NCI-H2171 treated with DMSO at 0.1 percent for 48 hours (cell line): ENCODE data around the gene DPM3.
"Not testable (repeated sequence)": the region's sequence is repeated elsewhere in the genome, so short reads cannot be mapped to it uniquely, and the experiment has no call there.

Experiments used
- DNase-seq: peaks from one replicate; lab custom pipeline; 2025; lab: John Stamatoyannopoulos, UW

Gene DPM3

GRCh38 chr1:155125511-155125945, 14.8 kb downstream of the DPM3 start:
- DNase-seq: no peak

GRCh38 chr1:155124503-155125463, 15.5 kb downstream of the DPM3 start:
- no peak for DNase-seq

- DNase-seq: no peak
Observed at GRCh38 chr1:155123801-155124200, 16.5 kb downstream of the DPM3 start.

GRCh38 chr1:155122308-155122707, 18.0 kb downstream of the DPM3 start:
- DNase-seq: no peak

DNA sequence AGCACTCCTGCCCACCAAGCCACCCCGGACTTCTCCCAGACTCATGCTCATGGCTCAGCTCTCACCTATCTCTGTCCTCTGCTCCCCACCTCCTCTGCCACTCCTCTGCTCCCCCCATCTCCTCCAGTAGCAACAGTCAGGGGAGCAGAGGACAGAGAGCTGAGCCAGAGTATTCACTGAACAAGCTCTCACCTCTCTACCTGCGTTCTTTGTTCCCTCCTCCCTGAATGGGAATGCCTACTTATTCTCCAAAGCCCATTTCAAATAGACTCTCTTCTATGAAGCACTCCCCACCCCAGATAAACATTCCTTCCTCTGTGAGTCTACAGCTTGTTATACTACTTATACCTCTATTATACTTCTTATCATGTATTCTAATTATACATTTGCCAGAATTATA, 19.1 kb downstream of the DPM3 start:
- no peak for DNase-seq

DNA sequence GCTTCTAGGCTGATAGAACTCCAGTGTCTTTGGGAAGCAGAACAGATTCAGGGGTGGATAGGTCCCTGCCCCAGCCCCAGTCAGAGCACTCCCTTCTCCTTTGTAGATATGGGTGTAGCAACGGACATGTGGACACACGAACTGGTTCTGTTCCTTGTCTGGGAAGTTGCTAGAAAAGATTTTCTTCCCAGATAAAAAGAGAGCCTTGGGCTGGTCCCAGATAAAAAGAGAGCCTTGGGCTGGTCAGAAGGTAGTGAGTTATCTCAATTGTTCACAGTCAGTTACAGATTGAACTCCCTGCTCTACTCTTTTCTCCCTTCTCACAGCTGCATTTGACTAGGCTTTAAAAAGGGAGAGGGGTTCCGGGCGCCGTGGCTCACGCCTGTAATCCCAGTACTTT, 20.1 kb downstream of the DPM3 start:
- no peak for DNase-seq

GRCh38 chr1:155118090-155118489, 22.2 kb downstream of the DPM3 start:
- DNase-seq: not testable (repeated sequence)

DNA sequence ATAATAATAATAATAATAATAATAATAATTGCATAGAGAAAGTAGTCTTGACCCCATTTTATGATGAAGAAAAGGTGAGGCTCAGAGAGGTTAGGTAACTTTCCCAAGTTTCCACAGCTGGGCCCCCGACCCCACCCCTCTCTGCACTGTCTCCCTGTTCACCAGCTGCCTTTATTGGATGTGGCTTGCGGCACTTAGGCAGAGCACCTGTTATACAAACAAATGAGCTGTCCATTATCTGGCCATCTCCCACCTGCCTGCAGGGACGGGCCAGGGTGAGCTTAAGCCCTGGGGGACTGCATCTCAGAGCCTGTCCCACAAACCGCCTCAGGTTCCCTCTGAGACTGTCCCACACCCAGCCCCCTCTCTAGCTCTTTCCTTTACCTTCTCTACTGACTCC, 22.7 kb downstream of the DPM3 start:
- peak; percentile 24 for DNase-seq

GRCh38 chr1:155116113-155116764, 24.1 kb downstream of the DPM3 start:
- no peak for DNase-seq

DNA sequence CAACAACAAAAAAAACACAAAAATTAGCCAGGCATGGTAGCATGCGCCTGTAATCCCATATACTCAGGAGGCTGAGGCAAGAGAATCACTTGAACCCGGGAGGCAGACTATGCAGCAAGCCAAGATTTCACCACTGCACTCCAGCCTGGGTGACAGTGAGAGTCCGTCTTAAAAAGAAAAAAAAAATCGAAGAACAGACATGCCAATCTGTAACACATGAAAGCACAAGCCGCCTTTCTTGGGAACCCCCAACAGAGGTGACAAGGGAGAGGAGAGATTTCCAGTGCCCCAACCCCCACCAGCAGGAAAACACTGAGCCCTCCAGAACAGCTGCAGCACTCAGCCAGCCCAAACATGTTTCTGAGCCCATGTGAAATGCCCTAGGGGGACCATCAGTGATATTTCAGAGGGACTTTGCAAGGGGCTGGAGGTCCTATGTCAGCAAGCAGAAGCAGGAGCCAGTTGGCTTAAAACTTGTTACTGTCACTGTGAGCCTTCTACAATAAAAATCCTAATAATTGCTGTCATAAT, 26.8 kb downstream of the DPM3 start:
- peak; percentile 78 for DNase-seq

- no peak for DNase-seq
Observed at GRCh38 chr1:155110826-155111225, 29.5 kb downstream of the DPM3 start.

- DNase-seq: no peak
Observed at GRCh38 chr1:155110381-155110780, 29.9 kb downstream of the DPM3 start.

DNA sequence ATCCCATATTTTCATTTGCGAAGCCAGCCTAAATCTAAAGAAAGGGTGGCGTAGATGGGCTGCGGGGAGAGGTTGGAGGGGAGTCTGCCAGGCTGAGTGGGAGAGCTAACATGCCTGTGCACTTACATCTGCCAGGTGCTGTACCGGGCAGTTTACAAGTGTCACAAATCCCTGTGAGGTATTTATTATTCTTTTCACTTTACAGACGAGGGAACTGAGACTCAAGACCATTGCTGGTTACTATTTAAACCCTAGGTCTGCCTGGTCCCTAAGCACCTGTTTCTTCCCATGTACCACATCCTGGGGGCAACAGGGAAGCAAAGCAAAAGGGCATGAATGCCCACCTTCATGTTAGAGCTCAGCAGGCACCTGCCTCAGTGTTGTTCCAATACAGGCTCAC, 32.0 kb downstream of the DPM3 start:
- DNase-seq: no peak

- no peak for DNase-seq
Observed at GRCh38 chr1:155107309-155108264, 32.7 kb downstream of the DPM3 start.

DNA sequence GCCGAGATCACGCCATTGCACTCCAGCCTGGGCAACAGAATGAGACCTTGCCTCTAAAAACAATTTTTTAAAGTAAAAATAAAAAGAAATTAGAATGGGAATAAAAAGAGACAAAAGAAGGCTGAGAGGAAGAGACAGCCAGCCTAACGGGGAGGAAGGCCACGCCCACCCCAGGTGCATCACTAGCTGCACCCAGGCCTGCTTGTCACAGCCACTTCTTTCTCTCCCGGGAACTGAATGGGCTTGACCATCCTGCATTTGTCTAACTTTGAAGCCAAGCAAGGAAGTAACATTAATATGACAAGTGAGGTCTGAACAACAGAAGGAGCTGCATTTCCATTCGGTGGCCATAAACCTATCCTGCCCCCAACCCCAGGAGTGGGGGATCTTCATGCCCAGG, 33.5 kb downstream of the DPM3 start:
- no peak for DNase-seq

GRCh38 chr1:155105604-155106011, 34.7 kb downstream of the DPM3 start:
- DNase-seq: no peak

- DNase-seq: no peak
Observed at GRCh38 chr1:155104605-155105534, 35.5 kb downstream of the DPM3 start.

GRCh38 chr1:155103325-155103724, 37.0 kb downstream of the DPM3 start:
- DNase-seq: no peak

- DNase-seq: no peak
Observed at GRCh38 chr1:155099331-155099730, 41.0 kb downstream of the DPM3 start.

DNA sequence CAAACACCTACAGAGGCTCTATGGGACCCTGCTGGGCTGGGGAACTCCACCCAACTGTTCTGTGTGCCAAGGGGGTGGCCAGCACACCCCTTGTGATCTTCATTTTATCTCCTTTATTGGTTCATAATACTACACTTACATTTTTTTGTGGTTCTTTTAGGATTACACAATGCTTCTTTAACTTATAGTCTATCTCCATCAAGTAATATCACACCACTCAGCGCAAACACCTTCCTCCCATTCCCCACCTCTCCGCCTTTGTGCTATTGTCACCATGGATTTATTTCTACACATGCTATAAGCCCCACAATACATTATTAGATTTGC, 45.7 kb downstream of the DPM3 start:
- DNase-seq: no peak
